ENCODE measurements around the gene TADA3.

Gene TADA3

GRCh38 chr3:9809239-9809614 is 17.0 kb upstream of the TADA3 start:
- no peak for DNase-seq

- no peak for DNase-seq
Measured at GRCh38 chr3:9808345-9809037, 16.2 kb upstream of the TADA3 start.

GRCh38 chr3:9807981-9808344 is 15.7 kb upstream of the TADA3 start:
- DNase-seq, result no peak

- DNase-seq, result no peak
Measured at GRCh38 chr3:9806688-9807589, 14.7 kb upstream of the TADA3 start.

- DNase-seq, result no peak
Measured at GRCh38 chr3:9806137-9806536, 13.9 kb upstream of the TADA3 start.

GRCh38 chr3:9804996-9805395 is 12.7 kb upstream of the TADA3 start:
- DNase-seq, result no peak

DNA sequence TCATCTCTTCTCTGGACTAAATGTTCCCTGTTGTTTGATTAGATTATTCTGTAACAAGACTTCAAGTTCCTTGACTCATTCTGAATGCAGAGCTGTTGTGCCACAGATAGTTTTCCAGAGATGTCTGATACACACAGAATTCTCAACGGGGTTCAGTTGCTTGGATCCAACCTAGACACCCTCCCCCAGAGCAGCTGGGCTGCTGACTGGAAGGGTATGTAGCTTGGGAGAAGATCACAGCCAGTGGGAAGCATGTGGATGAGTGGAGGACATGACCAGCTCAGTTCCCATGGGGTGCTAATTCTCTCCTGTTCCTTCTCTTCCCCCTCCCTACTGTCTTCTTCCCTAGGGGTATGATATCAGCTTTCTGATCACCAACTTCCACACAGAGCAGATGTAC is 11.2 kb upstream of the TADA3 start:
- DNase-seq, result no peak

- DNase-seq, result no peak
Measured at GRCh38 chr3:9800529-9800928, 8.3 kb upstream of the TADA3 start.

- DNase-seq, result no peak
Measured at GRCh38 chr3:9797196-9797945, 5.1 kb upstream of the TADA3 start.

- no peak for DNase-seq
Measured at GRCh38 chr3:9795207-9795606, 2.9 kb upstream of the TADA3 start.

DNA sequence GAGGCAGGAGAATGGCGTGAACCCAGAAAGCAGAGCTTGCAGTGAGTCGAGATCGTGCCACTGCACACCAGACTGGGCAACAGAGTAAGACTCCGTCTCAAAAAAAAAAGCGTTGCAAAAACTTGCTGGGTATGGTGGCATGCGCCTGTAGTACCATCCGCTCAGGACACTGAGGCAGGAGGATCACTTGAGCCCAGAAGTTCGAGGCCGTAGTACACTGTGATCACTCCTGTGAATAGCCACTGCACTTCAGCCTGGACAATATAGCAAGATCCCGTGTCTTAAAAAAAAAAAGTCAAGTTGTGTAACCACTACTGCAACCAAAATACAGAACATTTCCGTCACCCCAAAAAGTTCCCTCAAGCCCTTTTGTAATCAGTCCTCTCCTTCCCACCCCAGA is 2.1 kb upstream of the TADA3 start:
- no peak for DNase-seq

DNA sequence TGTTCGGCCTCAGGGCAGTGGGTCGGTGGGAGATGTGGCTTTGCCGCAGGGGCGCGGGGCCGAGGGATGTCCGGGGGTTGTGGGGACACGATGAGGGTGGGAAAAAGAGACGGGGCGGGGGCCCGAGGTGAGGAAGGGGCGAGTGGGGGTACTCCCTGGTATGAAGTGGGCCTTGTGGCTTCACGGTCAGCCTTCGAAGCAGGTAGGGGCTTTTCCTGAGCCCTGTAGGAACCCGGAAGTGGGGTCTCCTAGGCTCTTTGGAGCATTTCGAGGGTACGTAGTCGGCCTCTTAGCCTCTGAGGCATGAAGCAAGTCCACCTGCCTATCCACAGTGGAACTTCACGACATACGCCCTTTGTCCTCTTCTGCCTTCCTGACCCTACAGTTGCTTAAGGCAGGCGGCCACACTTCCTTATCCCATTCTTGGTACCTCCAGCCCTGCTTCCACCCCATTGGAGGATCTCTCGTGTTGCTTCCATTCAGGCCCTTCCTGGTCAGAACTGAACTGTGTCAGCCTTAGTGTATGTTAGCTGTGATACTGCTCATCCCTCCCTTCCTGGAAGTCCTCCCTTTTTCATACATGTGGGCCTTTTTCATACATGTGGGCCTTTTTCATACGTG is 998 bp upstream of the TADA3 start:
- DNase-seq, result no peak

DNA sequence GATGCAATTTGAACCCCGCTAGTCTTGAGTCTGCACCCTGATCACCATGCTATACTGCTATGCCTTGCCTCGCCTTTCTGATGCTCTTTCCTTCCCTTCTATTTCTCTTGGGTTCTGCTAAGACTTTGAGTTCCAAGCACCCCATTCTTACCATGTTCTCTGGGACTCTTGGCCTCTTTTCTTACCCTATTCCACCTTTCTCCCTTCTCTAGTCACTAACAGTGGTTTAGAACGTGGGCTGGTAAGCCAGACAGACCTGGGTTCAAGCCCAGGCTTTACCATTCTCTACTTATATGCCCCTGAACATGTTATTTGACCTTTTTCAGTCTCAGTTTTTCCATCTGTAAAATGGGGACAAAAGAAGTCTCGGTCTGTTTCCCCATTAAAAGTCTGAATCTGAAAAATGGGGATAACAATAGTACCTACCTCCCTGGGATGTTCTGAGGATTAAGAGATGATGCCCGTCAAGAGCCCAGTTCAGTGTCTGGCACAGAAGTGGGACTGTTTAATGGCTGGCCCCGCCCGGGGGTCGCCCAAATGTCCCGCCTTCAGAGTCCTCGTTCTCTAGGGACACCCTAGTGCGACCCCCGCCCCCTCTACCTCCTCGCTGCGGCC is 376 bp downstream of the TADA3 start:
- no peak for DNase-seq

DNA sequence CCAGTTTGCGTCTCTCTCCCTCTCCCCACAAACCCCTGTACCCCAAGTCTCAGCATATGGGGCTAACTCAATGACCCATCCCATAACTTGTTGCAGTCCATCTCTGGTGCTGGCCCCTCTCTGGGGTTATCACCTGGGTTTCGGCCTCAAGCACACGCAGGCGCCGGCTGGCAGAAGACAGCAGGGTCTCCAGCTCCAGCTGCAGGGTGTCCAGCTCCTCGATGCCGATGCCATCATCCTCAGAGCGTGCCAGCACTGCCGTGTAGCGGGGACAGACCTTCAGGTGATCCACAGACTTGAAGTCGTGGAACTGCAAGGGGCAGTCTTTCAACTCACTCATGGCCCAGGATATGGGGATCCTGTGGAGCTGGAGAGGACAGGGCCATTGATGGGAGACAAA is 1.1 kb downstream of the TADA3 start:
- no peak for DNase-seq

DNA sequence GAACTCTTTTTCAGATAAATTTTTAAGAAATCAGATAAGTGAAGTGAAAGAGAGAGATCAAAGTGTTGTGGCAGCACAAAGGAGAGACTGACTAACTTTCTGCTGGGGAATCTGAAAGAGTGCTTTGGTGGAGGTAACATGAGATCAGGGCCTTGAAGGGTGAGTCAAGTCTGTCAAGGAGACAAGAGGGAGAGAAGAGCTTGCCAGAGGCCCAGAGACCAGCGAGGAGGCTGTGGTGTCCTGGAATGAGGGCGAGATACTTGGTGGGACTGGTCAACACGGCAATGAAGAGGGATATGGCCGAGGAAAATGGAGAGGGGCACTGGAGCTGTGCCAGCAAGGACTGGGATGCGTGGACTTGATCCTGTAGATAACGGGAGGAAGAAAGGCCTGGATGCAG is 4.6 kb downstream of the TADA3 start:
- DNase-seq, result no peak

- DNase-seq, result no peak
Measured at GRCh38 chr3:9786825-9787669, 5.2 kb downstream of the TADA3 start.

DNA sequence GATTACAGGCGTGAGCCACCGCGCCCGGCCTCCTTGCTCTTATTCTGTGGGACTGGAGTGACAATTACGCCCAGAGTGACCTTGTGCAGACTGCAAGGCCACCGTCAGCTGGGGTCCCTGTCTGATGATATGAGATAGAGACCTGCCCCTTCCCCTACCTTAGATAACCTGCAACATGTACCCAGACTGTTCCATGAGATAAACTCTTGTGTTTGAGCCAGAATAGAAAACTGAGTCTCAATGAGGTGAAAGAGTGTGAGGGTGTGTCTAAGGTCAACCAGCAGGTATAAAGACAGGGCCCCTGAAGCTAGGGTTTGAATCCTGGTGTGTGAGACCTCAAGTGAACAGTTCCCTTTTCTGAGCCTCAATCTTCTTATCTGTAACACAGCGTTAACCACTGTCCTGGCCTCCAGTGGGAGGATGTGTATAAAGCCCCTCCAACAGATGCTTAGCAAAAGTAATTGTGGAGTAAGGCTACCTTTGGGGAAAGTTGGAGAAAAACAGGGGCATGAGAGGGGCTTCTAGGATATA is 6.0 kb downstream of the TADA3 start:
- DNase-seq, result no peak

DNA sequence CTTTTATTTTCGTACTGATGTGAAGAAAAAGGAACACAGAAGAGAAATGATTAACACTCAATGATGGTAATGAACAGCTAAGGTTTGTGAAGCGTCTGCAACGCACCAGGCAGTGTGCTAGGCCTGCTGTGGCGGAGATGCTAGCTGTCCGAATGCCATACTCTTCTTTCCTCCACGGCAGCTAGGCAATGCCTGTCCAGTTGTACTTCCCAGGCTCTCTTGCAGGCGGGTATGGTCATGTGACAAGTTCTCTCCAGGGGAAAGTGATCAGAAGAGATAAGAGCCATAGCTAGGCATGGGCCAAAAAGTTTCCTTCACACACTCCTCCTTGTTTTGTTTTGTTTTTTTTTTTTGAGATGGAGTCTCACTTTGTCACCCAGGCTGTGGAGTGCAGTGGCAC is 6.7 kb downstream of the TADA3 start:
- DNase-seq, result no peak

DNA sequence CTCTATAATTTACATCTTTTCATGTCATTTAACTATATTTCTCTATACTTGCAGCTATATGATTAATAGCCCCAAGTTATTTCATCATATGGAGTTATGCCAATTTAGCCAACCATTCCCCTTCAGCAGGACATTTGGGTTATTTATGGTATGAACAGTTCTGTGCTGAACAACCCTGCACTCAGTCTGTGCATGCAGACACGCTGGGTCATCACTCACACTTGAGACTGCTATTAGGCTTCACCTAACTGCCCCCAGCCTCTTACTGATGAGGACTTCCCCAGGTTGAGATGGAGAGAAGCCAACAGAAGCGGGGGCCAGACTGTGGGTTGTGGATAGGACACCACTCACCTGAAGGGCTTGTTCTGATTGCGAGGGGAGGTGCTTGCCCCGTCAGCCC is 7.3 kb downstream of the TADA3 start:
- no peak for DNase-seq

DNA sequence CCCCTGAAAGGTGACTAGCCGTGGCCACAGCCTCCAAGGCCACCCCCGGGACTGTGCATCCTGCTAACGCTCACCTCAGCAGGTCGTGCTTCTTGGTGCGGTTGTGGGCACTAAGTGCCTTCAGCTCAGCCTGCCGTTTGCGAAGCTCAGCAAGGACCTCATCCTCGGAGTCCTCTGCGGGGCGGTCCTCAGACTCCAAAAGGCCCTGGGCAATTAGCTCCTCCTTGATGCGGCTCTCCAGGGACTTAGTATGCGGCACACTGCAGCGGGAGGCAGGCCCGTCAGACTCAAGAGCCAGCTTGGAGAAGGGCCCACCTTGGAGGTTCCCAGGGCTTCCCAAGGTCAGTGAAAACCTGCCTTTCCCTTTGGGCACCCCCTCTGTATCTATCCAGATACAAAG is 8.3 kb downstream of the TADA3 start:
- peak in 1 of 2 donors; percentile 8 for DNase-seq

GRCh38 chr3:9782770-9783169 is 9.5 kb downstream of the TADA3 start:
- no peak for DNase-seq
